GM10266 (cell line): Measurements from ENCODE around the gene FOXF2.
"Not testable (repeated sequence)": the region's sequence is repeated elsewhere in the genome, so short reads cannot be mapped to it uniquely, and the experiment has no call there.

ENCODE experiments used
- DNase-seq: peaks from one replicate; pipeline ENCODE4 v3.0.0; 2012; ENCODE audit errors: extremely low spot score
- TF ChIP-seq, protein P1 (sequence below): IDR thresholded peaks from 2 replicates; pipeline ENCODE4 v1.5.1; 2012; ENCODE audit warnings: mild to moderate bottlenecking, low read depth; ENCODE audit not compliant: control insufficient read depth, insufficient read depth; ENCODE audit errors: missing control alignments

Gene FOXF2

DNA sequence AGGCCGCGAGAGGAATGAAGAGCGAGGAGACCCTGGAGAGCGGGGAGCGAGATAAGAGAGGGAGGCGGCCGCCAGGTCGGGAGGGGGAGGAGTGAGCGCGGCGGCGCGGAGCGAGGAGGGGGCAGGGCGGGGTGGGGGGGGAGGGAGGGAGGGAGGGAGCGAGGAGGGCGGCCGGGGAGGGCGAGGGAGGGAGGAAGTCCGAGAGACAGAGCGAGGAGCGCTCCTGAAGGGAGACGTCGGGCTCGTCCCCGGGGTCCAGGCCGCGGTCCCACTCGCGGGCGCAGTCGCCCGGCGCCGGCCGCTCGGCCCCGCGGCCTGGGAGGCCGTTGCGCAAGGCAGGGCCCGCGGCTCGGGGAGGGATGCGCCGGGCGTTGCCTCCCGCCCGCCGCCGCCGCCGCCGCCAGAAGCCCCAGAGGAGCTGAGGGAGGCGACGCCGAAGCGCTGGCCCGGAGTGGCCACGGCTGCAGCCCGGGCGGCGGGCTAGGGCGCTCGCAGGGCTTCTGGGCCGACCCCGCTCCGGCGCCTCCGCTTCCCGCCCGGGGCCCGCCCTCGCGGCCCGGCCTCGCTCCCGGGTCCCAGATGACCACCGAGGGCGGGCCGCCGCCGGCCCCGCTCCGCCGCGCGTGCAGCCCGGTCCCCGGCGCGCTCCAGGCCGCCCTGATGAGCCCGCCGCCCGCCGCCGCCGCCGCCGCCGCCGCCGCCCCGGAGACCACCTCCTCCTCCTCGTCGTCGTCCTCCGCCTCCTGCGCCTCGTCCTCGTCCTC lies at the start of gene FOXF2:
Gene FOXF2 (plus strand): TSS at position 208 of the 764 bp plus-strand sequence. CDS start 372 bp downstream, at position 580.
- DNase-seq: no peak
- TF ChIP-seq, protein P1, sequence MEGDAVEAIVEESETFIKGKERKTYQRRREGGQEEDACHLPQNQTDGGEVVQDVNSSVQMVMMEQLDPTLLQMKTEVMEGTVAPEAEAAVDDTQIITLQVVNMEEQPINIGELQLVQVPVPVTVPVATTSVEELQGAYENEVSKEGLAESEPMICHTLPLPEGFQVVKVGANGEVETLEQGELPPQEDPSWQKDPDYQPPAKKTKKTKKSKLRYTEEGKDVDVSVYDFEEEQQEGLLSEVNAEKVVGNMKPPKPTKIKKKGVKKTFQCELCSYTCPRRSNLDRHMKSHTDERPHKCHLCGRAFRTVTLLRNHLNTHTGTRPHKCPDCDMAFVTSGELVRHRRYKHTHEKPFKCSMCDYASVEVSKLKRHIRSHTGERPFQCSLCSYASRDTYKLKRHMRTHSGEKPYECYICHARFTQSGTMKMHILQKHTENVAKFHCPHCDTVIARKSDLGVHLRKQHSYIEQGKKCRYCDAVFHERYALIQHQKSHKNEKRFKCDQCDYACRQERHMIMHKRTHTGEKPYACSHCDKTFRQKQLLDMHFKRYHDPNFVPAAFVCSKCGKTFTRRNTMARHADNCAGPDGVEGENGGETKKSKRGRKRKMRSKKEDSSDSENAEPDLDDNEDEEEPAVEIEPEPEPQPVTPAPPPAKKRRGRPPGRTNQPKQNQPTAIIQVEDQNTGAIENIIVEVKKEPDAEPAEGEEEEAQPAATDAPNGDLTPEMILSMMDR: no peak

GRCh38 chr6:1346101-1346500 lies 43.3 kb upstream of the FOXF2 start:
- DNase-seq: no peak
- TF ChIP-seq, protein P1: no peak

- TF ChIP-seq, protein P1: no peak
- DNase-seq: no peak
These were observed 42.8 kb upstream of the FOXF2 start for GRCh38 chr6:1346558-1347091.

- no peak for DNase-seq
These were observed 42.2 kb upstream of the FOXF2 start for GRCh38 chr6:1347161-1347560.

GRCh38 chr6:1348675-1349074 lies 40.7 kb upstream of the FOXF2 start:
- TF ChIP-seq, protein P1: no peak
- no peak for DNase-seq

More at GRCh38 chr6:1347161-1347560, 42.2 kb upstream of the FOXF2 start:
- TF ChIP-seq, protein P1: no peak

- no peak for DNase-seq
- TF ChIP-seq, protein P1: no peak
These were observed 39.7 kb upstream of the FOXF2 start for GRCh38 chr6:1349655-1350054.

- no peak for DNase-seq
- TF ChIP-seq, protein P1: no peak
These were observed 37.9 kb upstream of the FOXF2 start for GRCh38 chr6:1351381-1352008.

- not testable (repeated sequence) for DNase-seq
These were observed 34.3 kb upstream of the FOXF2 start for GRCh38 chr6:1355068-1355467.

- DNase-seq: not testable (repeated sequence)
These were observed 27.7 kb upstream of the FOXF2 start for GRCh38 chr6:1361717-1362116.
